GM15510 (cell line): ENCODE data around the gene TRAF3.
A peak's percentile ranks its signal among the peaks of the same experiment; 100 is the strongest.

ENCODE experiments used
- POLR2A ChIP-seq: IDR thresholded peaks from 3 replicates; pipeline ENCODE4 v1.6.1; 2011; ENCODE audit warnings: borderline replicate concordance; ENCODE audit not compliant: insufficient read length; ENCODE audit errors: extremely low read depth

Gene TRAF3

DNA sequence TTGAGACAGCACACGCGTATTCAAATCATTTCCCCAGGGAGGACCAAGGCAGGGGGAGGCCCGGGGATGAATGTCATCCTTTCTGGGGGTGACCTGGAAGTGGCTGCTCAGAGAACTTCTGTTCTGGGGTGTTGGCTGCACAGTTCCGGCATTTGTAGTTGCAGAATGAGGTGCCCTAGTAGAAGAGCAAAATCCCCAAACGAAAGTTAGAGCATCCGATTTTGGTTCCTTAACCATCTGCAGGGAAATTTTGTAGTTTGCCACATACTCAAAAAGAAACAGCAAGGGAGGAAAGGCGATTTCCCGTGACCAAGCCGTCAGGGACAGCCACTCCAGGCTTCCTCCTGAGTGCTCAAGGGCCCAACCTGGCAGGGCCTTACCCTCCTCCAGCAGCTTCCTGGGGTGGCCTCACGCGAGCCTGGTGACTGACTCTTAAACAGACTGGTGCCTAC lies 13.0 kb upstream of the TRAF3 start:
- no peak for TF ChIP-seq POLR2A

GRCh38 chr14:102768223-102769048 lies 8.8 kb upstream of the TRAF3 start:
- TF ChIP-seq POLR2A: no peak

- TF ChIP-seq POLR2A: no peak
Observed at GRCh38 chr14:102769049-102769327, 8.3 kb upstream of the TRAF3 start.

DNA sequence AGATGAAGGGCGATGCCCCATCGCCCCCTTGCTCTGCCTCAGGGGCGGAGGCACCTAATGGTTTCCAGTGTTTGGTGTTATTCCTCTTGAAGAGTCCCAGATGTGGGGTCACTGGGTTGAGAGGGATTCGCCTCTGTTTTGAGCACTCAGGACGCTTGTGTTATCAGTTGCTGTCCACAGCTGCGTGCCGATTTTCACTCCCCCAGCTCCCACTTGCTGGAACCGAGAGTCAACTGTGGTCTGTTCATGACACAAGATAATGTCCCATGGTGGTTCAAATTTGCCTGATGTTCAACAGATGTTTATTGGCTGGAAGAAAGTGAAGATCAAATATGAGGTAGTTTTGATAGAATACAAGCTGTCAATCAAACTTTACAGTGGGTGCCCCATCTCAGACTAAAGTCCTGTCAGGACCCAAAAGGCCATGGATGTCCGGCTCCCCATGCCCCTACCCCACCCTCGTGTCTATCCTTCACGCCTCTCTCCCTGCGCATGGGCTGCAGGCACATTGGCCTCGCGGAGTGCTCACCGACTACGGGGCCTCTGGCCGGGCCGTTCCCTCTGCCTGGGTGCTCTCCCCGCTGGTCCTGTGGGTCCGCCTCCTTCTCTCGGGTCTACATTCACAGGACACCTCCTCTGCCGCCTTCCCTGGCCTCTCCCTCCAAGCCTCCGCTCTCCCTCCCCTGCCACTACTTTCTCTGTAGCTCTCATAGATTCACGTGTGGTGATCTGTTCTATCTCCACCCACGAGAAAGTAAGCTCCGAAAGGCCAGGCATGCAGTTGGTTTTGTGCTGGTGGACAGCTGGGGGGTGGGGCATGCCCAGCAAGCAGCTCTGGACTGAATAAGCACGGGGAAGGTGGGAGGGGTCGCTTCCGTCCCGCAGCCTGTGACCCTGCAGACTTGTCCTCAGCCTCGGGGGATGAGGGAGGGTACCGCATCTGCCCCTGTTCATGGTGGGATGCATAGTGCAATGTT lies 6.8 kb upstream of the TRAF3 start:
- TF ChIP-seq POLR2A: no peak

DNA sequence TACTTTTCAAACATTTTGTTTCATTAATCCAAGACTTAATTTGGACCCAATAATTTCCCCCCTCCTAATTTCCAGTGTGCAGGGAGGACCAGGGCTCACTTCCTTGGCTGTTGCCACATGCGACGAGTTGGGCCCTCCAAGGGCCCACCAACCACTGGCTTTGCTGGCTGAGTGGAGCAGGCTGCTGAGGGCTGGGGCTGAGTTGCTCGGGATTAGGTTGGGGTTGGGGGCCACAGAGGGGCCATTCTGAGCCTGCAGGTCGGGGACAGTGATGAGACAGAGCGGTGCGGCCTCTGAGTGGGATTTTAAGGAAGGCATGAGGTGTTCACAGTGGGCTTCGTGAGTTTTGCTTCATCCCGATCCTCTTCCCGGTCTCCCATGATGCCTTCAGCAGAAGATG lies 6.1 kb upstream of the TRAF3 start:
- no peak for TF ChIP-seq POLR2A

DNA sequence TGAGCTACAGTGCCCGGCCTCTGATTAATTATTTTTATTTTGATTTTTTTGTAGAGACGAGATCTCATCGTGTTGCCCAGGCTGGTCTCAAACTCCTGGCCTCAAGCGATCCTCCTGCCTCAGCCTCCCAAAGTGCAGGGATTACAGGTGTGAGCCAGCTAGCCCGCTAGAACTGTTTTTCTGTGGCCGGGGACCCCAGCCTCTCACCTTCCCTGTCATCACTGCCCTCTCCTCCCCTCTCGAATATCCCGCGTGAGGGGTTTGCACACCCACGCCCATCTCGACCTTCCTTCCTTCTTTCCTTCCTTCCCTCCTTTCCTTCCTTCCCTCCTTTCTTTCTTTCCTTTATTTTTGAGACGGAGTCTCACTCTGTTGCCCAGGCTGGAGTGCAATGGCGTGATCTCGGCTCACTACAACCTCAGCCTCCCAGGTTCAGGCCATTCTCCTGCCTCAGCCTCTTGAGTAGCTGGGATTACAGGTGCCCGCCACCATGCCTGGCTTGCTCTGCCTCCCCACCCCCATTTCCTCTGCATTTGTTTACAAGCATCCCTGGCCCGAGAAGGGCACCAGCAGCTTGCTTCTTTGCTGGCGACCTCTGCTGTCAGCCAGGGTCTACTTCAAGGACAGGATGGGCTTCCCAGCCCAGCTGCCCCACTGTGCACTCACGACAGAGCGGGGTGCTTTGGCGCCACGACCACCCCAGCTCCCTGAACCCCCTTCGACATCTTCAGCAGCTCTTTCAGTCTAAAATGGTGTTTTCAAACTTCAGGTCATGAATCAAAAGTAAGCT lies 4.3 kb upstream of the TRAF3 start:
- TF ChIP-seq POLR2A: no peak

- no peak for TF ChIP-seq POLR2A
Observed at GRCh38 chr14:102774391-102775153, 2.7 kb upstream of the TRAF3 start.

- peak; percentile 69 for TF ChIP-seq POLR2A
Observed at GRCh38 chr14:102775855-102776760, 1.1 kb upstream of the TRAF3 start.

DNA sequence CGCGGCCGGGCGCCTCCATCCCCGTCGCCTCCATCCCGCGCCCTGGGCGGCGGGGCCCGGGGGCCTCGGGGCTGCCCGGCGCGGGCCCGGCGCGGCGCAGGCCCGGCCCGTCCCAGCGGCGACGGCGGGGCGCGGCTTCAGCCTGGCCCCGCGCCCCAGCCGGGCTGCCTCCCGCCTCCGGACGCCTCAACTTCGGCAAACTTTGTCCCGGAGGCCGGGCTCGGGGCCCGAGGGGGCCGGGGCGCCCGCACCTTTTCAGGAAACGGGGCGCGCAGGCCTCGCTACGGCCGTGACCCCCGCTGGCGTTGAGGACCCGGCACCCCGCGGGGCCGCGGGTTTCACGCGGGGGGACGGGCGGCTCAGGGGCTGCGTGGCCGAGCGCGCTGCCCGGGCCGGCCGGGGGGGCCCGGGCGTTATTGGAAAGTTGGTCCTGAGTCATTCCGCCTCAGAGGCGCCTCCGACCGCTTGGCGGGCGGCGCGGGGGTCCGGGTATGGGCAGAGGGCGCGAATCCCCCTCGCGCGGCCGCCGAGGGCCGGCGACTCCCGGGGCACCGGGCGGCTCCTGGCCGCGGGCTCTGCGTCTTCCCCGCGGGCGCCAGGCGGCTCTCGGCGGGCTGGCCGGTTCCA lies 575 bp downstream of the TRAF3 start:
- peak; percentile 10 for TF ChIP-seq POLR2A

DNA sequence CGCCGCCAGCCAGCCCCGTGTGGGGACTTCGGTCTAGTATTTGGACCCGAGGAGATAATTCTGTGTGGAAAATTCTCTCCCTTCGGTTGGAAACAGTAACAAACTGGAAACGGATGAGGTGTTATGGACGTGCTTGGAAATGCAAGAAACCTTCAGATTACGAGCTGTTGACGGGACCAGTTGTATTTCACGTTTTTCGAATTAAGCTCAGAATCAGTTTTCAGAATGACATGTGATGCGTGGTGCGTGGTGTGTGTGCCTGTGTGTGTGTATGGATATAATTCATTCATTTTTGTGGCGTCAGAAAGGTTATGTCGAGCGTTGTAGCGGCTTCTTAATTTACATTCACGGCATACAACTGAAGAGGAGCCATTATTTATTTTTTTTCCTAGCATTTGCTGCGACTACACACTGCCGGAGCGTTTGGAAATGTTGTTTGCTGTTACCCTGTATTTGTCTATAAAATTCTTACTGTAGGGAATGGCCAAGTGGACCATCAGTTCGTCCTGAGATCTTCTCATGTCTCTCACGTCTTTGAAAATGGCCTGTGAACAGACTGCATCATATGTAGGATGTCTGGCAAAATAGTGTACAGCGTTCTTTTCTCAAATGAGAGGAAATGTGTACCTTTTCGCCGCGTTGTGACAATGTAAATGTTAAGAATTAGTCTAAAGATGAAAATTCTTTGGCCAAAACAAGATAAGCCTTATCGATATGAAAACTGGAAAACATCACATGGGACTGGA lies 1.3 kb downstream of the TRAF3 start:
- TF ChIP-seq POLR2A: no peak

GRCh38 chr14:102779084-102779462 lies 1.8 kb downstream of the TRAF3 start:
- TF ChIP-seq POLR2A: no peak
